ENCODE results near the gene INSL3.
A peak's percentile ranks its signal among the peaks of the same experiment; 100 is the strongest.

Gene INSL3

GRCh38 chr19:17821190-17821589 lies at the start of gene INSL3:
TSS of gene INSL3 (minus strand) at chr19:17821519. CDS start at chr19:17821506, 13 bp downstream.
- Mint-ChIP-seq H3K27ac (no peak within 1 kb of the TSS), H3K9me3 (ENCODE audit: low read depth) (no peaks in the 10 kb centered on the region)

GRCh38 chr19:17869114-17869608 lies 47.8 kb upstream of the INSL3 start:
- Mint-ChIP-seq H3K4me3 (no peak overlapping the region), H3K4me1 (ENCODE audit: low read depth) (peaks cover 2% of the 10 kb centered on the region), H3K36me3 (no peaks in the 10 kb centered on the region), H3K27ac (no peak overlapping the region), H3K9me3 (ENCODE audit: low read depth) (no peaks in the 10 kb centered on the region), H3K27me3 (no peaks in the 10 kb centered on the region)

More at GRCh38 chr19:17821190-17821589, at the start of gene INSL3:
- Mint-ChIP-seq H3K4me1 (ENCODE audit: low read depth) (no peaks in the 10 kb centered on the region), H3K36me3 (peaks cover 2% of the 10 kb centered on the region), H3K27me3 (no peaks in the 10 kb centered on the region), H3K4me3 (no peak within 1 kb of the TSS)

DNA sequence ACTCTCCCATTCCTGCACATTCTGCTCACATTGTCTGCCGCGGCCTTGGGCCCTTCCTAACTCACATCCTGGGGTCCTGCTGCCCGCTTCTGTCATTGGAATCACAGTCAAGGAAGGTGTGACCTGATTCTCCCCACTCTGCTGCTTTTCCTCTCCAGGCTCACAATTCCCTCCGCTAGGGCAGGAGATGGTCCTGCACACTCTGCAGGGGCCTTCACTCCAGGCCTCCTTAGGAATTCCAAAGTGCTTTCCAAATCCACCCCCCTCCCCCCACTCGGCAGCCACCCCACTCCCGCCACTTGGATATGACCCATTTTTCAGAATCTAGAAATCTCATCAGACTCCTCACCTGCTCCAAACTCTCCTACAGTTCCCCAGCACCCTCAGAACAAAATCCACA lies 47.4 kb upstream of the INSL3 start:
- no peak overlapping the region for H3K4me3 Mint-ChIP-seq
- peaks cover 2% of the 10 kb centered on the region for H3K4me1 Mint-ChIP-seq (ENCODE audit: low read depth)
- no peak overlapping the region for H3K27ac Mint-ChIP-seq
- no peaks in the 10 kb centered on the region for H3K9me3 Mint-ChIP-seq (ENCODE audit: low read depth)
- no peaks in the 10 kb centered on the region for H3K27me3 Mint-ChIP-seq
- H3K36me3 Mint-ChIP-seq: peaks cover 1% of the 10 kb centered on the region

DNA sequence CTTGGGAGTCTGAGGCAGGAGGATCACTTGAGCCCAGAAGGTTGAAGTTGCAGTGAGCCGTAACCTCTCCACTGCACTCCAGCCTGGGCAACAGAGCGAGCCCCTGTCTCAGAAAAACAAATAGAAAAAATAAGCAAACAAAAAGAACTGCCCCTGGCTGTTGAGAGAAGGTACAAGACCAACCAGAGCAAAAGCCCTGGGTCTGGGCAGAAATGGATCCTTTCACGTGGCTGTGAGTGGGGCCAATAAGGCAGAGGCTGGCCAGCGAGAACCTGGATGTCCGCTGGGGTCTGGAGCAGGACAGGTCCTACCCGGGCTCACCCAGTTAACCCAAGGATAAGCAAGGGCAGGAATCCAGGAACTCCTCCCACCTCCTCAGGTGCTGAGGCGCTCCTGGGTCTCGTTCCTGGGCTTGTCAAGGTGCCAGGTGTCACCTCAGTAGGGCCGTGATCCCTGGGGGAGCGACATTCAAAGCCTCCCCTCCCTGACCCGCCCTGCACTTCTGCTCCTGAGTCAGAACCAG lies 45.7 kb upstream of the INSL3 start:
- no peaks in the 10 kb centered on the region for H3K9me3 Mint-ChIP-seq (ENCODE audit: low read depth)
- no peak overlapping the region for H3K27ac Mint-ChIP-seq
- H3K4me1 Mint-ChIP-seq (ENCODE audit: low read depth): peaks cover 10% of the 10 kb centered on the region
- no peak overlapping the region for H3K4me3 Mint-ChIP-seq
- peaks cover 3% of the 10 kb centered on the region for H3K36me3 Mint-ChIP-seq
- no peaks in the 10 kb centered on the region for H3K27me3 Mint-ChIP-seq

- Mint-ChIP-seq H3K9me3 (ENCODE audit: low read depth) (no peaks in the 10 kb centered on the region), H3K27ac (peak overlapping the region; percentile 17), H3K4me1 (ENCODE audit: low read depth) (peaks cover 13% of the 10 kb centered on the region), H3K4me3 (no peak overlapping the region), H3K36me3 (peaks cover 7% of the 10 kb centered on the region), H3K27me3 (no peaks in the 10 kb centered on the region)
Measured at GRCh38 chr19:17866312-17866963, 45.1 kb upstream of the INSL3 start.

DNA sequence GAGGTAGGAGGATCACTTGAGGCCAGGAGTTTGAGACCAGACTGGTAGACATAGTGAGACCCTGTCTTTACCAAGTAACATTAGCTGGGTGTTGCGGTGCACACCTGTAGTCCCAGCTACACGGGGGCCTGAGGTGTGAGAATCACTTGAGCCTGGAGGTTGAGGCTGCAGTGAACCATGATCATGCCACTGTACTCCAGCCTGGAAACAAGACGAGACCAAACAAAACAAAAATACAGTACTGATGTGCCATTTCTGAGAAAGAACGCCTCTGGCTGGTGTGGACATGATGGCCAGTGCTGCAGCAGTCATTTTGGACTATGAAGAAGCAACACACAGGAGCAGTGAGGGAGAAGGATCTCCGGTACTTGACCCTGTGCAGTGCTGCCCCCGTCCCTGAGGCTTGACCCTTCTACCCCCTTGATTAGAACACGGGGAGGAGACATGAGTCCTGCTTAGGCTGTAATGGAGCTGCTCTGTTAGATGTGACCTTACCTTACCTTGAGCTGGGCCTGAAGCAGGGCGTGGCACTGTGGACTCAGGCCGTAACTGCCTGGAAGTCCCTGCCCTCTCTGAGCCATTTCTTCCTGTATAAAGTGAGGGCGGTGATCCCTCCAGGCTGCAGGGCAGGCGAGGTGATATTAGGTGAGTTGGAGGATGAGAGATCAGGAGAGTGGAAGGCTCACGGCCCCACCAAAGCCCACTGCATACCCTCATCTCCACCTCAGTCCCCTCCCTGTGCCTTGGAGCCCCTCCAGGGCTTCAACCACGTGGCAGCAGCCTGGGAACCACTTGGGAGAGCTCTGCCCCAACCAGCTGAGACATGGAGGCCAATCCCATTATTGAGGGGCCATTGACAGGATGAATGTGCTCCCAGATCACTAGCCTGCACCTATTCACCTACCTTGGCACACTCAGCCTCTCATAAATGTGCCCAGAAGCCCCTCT lies 44.3 kb upstream of the INSL3 start:
- Mint-ChIP-seq H3K27me3 (no peaks in the 10 kb centered on the region), H3K27ac (peak overlapping the region; percentile 88), H3K36me3 (peaks cover 14% of the 10 kb centered on the region), H3K4me1 (ENCODE audit: low read depth) (peaks cover 16% of the 10 kb centered on the region), H3K9me3 (ENCODE audit: low read depth) (no peaks in the 10 kb centered on the region), H3K4me3 (peak overlapping the region; percentile 4)

GRCh38 chr19:17863520-17864182 lies 42.3 kb upstream of the INSL3 start:
- Mint-ChIP-seq H3K4me3 (peak overlapping the region; percentile 30), H3K9me3 (ENCODE audit: low read depth) (no peaks in the 10 kb centered on the region), H3K36me3 (peaks cover 20% of the 10 kb centered on the region), H3K27ac (peak overlapping the region; percentile 75), H3K27me3 (no peaks in the 10 kb centered on the region), H3K4me1 (ENCODE audit: low read depth) (peaks cover 20% of the 10 kb centered on the region)

- Mint-ChIP-seq H3K36me3 (peaks cover 20% of the 10 kb centered on the region), H3K4me1 (ENCODE audit: low read depth) (peaks cover 20% of the 10 kb centered on the region), H3K27ac (peak overlapping the region; percentile 100), H3K27me3 (no peaks in the 10 kb centered on the region), H3K9me3 (ENCODE audit: low read depth) (no peaks in the 10 kb centered on the region), H3K4me3 (peak overlapping the region; percentile 98)
Measured at GRCh38 chr19:17862711-17863519, 41.6 kb upstream of the INSL3 start.

DNA sequence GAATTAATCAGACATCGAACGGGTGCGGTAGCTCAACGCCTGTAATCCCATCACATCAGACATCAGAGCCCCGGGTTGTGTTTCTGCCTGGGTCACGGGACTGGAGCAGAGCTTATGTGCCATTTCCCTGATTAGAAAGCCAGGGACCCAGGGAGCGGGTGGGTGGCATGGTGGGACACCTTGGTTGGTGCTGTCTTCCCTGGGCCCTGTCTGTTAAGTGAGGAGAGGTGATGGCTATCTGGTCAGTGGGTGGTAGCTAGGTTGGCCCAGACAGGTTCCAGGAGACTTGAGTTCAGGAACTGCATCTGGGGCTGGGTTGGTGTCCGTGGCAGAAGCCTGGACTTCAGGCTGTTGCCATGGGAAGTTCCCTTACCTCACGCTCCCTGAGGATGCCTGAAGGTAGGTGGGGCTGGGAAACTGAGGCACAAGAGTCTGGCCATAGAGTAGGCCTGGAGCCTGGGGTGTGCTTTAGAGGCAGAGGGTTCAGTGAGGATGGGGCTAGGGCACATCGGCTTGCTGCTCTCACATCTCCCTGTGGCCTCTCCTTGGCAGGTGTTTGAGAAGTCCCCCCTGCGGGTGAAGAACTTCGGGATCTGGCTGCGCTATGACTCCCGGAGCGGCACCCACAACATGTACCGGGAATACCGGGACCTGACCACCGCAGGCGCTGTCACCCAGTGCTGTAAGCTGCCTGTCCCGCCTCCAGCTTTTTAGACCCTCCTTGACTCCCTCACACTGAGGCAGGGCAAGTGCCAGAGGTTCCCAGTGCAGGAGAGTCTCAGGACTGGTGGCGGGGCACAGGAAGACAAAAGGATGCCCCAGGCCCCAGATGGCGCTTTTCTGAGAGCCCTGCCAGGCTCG lies 40.5 kb upstream of the INSL3 start:
- Mint-ChIP-seq H3K36me3 (peaks cover 20% of the 10 kb centered on the region), H3K4me3 (peak overlapping the region; percentile 98), H3K27ac (peak overlapping the region; percentile 100), H3K27me3 (no peaks in the 10 kb centered on the region), H3K9me3 (ENCODE audit: low read depth) (no peaks in the 10 kb centered on the region), H3K4me1 (ENCODE audit: low read depth) (peaks cover 20% of the 10 kb centered on the region)

DNA sequence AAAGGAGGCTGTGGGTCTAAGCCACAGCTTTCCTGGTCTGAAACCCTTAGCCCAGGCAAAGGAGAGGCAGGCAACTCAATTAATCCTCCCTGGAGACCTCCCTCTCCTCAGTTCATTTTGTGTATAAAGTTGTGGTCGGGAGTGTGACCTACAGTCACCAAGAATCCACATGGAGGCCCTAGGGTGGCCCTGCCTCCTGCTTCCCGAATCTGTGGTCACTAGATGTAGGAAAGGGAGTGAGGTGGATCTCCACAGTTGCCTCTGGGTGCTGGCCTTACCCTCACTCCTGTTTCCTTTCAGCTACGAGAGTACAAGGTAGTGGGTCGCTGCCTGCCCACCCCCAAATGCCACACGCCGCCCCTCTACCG lies 39.7 kb upstream of the INSL3 start:
- Mint-ChIP-seq H3K27me3 (no peaks in the 10 kb centered on the region), H3K36me3 (peaks cover 20% of the 10 kb centered on the region), H3K4me3 (peak overlapping the region; percentile 98), H3K27ac (peak overlapping the region; percentile 100), H3K9me3 (ENCODE audit: low read depth) (no peaks in the 10 kb centered on the region), H3K4me1 (ENCODE audit: low read depth) (peaks cover 20% of the 10 kb centered on the region)

- Mint-ChIP-seq H3K36me3 (peaks cover 20% of the 10 kb centered on the region), H3K27me3 (no peaks in the 10 kb centered on the region), H3K4me3 (peak overlapping the region; percentile 98), H3K4me1 (ENCODE audit: low read depth) (peaks cover 23% of the 10 kb centered on the region), H3K27ac (peak overlapping the region; percentile 100), H3K9me3 (ENCODE audit: low read depth) (no peaks in the 10 kb centered on the region)
Measured at GRCh38 chr19:17860331-17860992, 39.1 kb upstream of the INSL3 start.

DNA sequence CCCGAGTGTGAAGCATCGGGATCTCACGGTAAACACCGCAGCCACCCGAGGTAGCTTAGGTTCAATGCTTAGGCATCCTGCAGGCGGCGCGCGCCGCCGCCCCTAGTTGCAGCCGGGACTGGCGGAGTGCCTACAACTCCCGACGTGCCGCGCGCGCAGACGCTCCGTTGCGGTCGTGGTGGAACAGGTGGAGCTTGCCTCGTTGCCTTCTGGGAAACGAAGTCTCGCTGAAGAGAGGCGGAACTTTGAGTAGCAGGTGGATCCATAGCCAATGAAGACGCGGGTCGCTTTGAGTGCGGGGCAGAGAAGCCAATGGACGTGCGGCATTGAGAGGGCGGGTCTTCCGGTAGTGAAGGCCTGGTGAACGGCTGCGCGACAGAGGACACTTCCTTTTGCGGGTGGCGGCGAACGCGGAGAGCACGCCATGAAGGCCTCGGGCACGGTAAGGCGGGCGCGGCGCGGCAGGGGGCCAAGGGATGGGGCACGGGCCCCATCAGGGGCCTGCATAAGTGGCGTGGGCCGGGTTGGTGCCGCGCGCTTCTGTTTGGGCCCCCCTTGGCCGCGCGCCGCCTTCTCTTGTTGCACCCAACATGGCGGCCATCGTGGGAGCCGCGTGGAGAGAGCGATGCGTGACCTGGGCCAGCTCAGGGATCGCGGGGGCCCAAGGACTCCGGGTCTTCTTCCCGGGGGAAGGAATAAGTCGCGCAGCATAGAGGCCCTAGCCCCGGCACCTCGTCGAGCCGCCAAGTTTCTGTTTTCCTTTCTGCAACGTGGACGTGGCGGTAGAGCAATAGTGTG lies 38.4 kb upstream of the INSL3 start, which contains the start of gene RPL18A:
RPL18A (plus strand) TSS at position 378 of the 798 bp plus-strand sequence; CDS start at position 425, 47 bp downstream.
- peak within 1 kb of the TSS; percentile 100 for H3K27ac Mint-ChIP-seq
- no peaks in the 10 kb centered on the region for H3K27me3 Mint-ChIP-seq
- peaks cover 20% of the 10 kb centered on the region for H3K36me3 Mint-ChIP-seq
- no peaks in the 10 kb centered on the region for H3K9me3 Mint-ChIP-seq (ENCODE audit: low read depth)
- H3K4me3 Mint-ChIP-seq: peak within 1 kb of the TSS; percentile 98
- peaks cover 26% of the 10 kb centered on the region for H3K4me1 Mint-ChIP-seq (ENCODE audit: low read depth)

All from activated naive CD8-positive, alpha-beta T cell (primary cell).